MV-4-11 (cell line): ENCODE measurements around the gene PTPRO.

Experiments
- DNase-seq: peaks from one replicate; lab custom pipeline; 2025; lab: John Stamatoyannopoulos, UW

PTPRO gene

GRCh38 chr12:15446807-15447206, 124.5 kb downstream of the PTPRO start:
- DNase-seq: no peak

- DNase-seq: peak; percentile 89
Measured at GRCh38 chr12:15453613-15454012, 131.3 kb downstream of the PTPRO start.

GRCh38 chr12:15458008-15458407, 135.7 kb downstream of the PTPRO start:
- no peak for DNase-seq

GRCh38 chr12:15468911-15469310, 146.6 kb downstream of the PTPRO start:
- DNase-seq: no peak

GRCh38 chr12:15469356-15469755, 147.0 kb downstream of the PTPRO start:
- no peak for DNase-seq

- no peak for DNase-seq
Measured at GRCh38 chr12:15472036-15472435, 149.7 kb downstream of the PTPRO start.

GRCh38 chr12:15474766-15475165, 152.5 kb downstream of the PTPRO start:
- DNase-seq: no peak

- no peak for DNase-seq
Measured at GRCh38 chr12:15477761-15478160, 155.5 kb downstream of the PTPRO start.

GRCh38 chr12:15481846-15482245, 159.5 kb downstream of the PTPRO start:
- DNase-seq: no peak

- no peak for DNase-seq
Measured at GRCh38 chr12:15485466-15485865, 163.2 kb downstream of the PTPRO start.

- DNase-seq: no peak
Measured at GRCh38 chr12:15486859-15487258, 164.6 kb downstream of the PTPRO start.

- no peak for DNase-seq
Measured at GRCh38 chr12:15488481-15488880, 166.2 kb downstream of the PTPRO start.

GRCh38 chr12:15494329-15495046, 172.2 kb downstream of the PTPRO start:
- DNase-seq: peak; percentile 67

GRCh38 chr12:15495746-15496145, 173.4 kb downstream of the PTPRO start:
- no peak for DNase-seq

- DNase-seq: no peak
Measured at GRCh38 chr12:15496738-15497137, 174.4 kb downstream of the PTPRO start.

- DNase-seq: peak; percentile 39
Measured at GRCh38 chr12:15497671-15498292, 175.5 kb downstream of the PTPRO start.

GRCh38 chr12:15502211-15502610, 179.9 kb downstream of the PTPRO start:
- no peak for DNase-seq

- DNase-seq: no peak
Measured at GRCh38 chr12:15505616-15506015, 183.3 kb downstream of the PTPRO start.

GRCh38 chr12:15515010-15515409, 192.7 kb downstream of the PTPRO start:
- no peak for DNase-seq

- no peak for DNase-seq
Measured at GRCh38 chr12:15520083-15520482, 197.8 kb downstream of the PTPRO start.

- DNase-seq: peak; percentile 85
Measured at GRCh38 chr12:15520844-15521243, 198.5 kb downstream of the PTPRO start.

- peak; percentile 61 for DNase-seq
Measured at GRCh38 chr12:15522574-15523187, 200.4 kb downstream of the PTPRO start.

GRCh38 chr12:15525441-15525840, 203.1 kb downstream of the PTPRO start:
- DNase-seq: no peak
